ENCODE data around the gene POLR1A. TPM values are rescaled to one million over a fixed set of nuclear protein-coding genes. Genes with fewer than 3 reads are reported as not detected.
A peak's percentile ranks its signal among the peaks of the same experiment; 100 is the strongest.

POLR1A gene
- total RNA-seq, 5 donors from 2014 or later (not counting 1 experiment from before 2014, with no cell fraction given) = 22.0 to 28.7 (median 25.7) TPM

- Histone ChIP-seq H3K27me3 (replicated peaks in 1 of 2; ENCODE audit: control insufficient read depth in 2 of 2, extremely low read depth in 1 of 2, insufficient read depth in 2 of 2, low read length in 1 of 2) (no peaks in the 10 kb centered on the region), H3K36me3 (ENCODE audit: control insufficient read depth in 2 of 2, extremely low read depth in 1 of 2, insufficient read depth in 1 of 2, low read length in 1 of 2) (no peaks in the 10 kb centered on the region), H3K9me3 (no peaks in the 10 kb centered on the region), H3K4me3 (ENCODE audit: control insufficient read depth in 1 of 2, extremely low read depth in 1 of 2, low read length in 1 of 2) (peak overlapping the region in 1 of 2 donors; percentile 8), H3K4me1 (ENCODE audit: control insufficient read depth in 1 of 2, extremely low read depth in 1 of 2, insufficient read depth in 2 of 2, low read length in 2 of 2) (peaks cover 35 to 78% of the 10 kb centered on the region in 2 experiments), H3K27ac (ENCODE audit: low read length) (peak overlapping the region; percentile 71)
- ChIA-PET POLR2A (no interaction called here), CTCF (interaction anchor here in 1 of 2 donors (0.6 kb wide), 1 partner anchor 183 kb away, joined by 4 read pairs; no protein-coding TSS in a partner anchor)
- ATAC-seq (replicated peaks in 1 of 4) (peak in 1 of 4 experiments; percentile 35), DNase-seq (peak in 3 of 35 experiments; percentile 12 to 25 (median 17))
- Mint-ChIP-seq H3K4me3 (peak overlapping the region in 2 of 3 donors; percentile 17 to 42), H3K27ac (peak overlapping the region; percentile 92 to 96), H3K4me1 (peaks cover 50 to 76% (median 60%) of the 10 kb centered on the region in 3 donors), H3K27me3 (no peaks in the 10 kb centered on the region), H3K36me3 (no peaks in the 10 kb centered on the region), H3K9me3 (peaks cover 0 to 3% (median 3%) of the 10 kb centered on the region in 3 donors)
- 95% methylated on average over 4 of the region's 18 CpGs for WGBS (ENCODE audit: insufficient coverage)
Measured at GRCh38 chr2:85998071-85998991, 107.4 kb downstream of the POLR1A start.

- H3K27me3 ChIP-seq (replicated peaks in 1 of 2; ENCODE audit: control insufficient read depth in 2 of 2, extremely low read depth in 1 of 2, insufficient read depth in 2 of 2, low read length in 1 of 2) = no peaks in the 10 kb centered on the region
- Mint-ChIP-seq H3K27ac (peak overlapping the region in 1 of 2 donors; percentile 66), H3K4me1 (peaks cover 50 to 80% (median 60%) of the 10 kb centered on the region in 3 donors), H3K27me3 (no peaks in the 10 kb centered on the region), H3K9me3 (peaks cover 0 to 3% (median 3%) of the 10 kb centered on the region in 3 donors), H3K4me3 (no peak overlapping the region), H3K36me3 (no peaks in the 10 kb centered on the region)
- POLR2A ChIA-PET = no interaction called here
- WGBS (ENCODE audit: insufficient coverage) = 100% methylated on average over 2 of the region's 7 CpGs
- peaks cover 35 to 80% of the 10 kb centered on the region in 2 experiments for H3K4me1 ChIP-seq (ENCODE audit: control insufficient read depth in 1 of 2, extremely low read depth in 1 of 2, insufficient read depth in 2 of 2, low read length in 2 of 2)
- no peak overlapping the region for H3K27ac ChIP-seq (ENCODE audit: low read length)
- DNase-seq (no peak), ATAC-seq (replicated peaks in 1 of 4) (no peak)
- H3K4me3 ChIP-seq (ENCODE audit: control insufficient read depth in 1 of 2, extremely low read depth in 1 of 2, low read length in 1 of 2) = no peak overlapping the region
- no peaks in the 10 kb centered on the region for H3K9me3 ChIP-seq
- CTCF ChIA-PET = interaction anchor here in 1 of 2 donors (0.6 kb wide), 1 partner anchor 12 kb away, joined by 5 read pairs; no protein-coding TSS in a partner anchor
- H3K36me3 ChIP-seq (ENCODE audit: control insufficient read depth in 2 of 2, extremely low read depth in 1 of 2, insufficient read depth in 1 of 2, low read length in 1 of 2) = no peaks in the 10 kb centered on the region
Measured at GRCh38 chr2:85997017-85997970, 108.4 kb downstream of the POLR1A start.

- H3K27me3 Mint-ChIP-seq = no peaks in the 10 kb centered on the region
- H3K27ac Mint-ChIP-seq = no peak overlapping the region
- peaks cover 0 to 3% (median 3%) of the 10 kb centered on the region in 3 donors for H3K9me3 Mint-ChIP-seq
- no peaks in the 10 kb centered on the region for H3K27me3 ChIP-seq (replicated peaks in 1 of 2; ENCODE audit: control insufficient read depth in 2 of 2, extremely low read depth in 1 of 2, insufficient read depth in 2 of 2, low read length in 1 of 2)
- no peaks in the 10 kb centered on the region for H3K9me3 ChIP-seq
- no peaks in the 10 kb centered on the region for H3K36me3 ChIP-seq (ENCODE audit: control insufficient read depth in 2 of 2, extremely low read depth in 1 of 2, insufficient read depth in 1 of 2, low read length in 1 of 2)
- 100% methylated on average over 1 of the region's 2 CpGs for WGBS (ENCODE audit: insufficient coverage)
- H3K4me3 Mint-ChIP-seq = no peak overlapping the region
- CTCF ChIA-PET = interaction anchor here in 1 of 2 donors (0.6 kb wide), 1 partner anchor 11 kb away, joined by 5 read pairs; no protein-coding TSS in a partner anchor
- POLR2A ChIA-PET = no interaction called here
- DNase-seq (no peak), ATAC-seq (replicated peaks in 1 of 4) (no peak)
- peaks cover 50 to 78% (median 60%) of the 10 kb centered on the region in 3 donors for H3K4me1 Mint-ChIP-seq
- H3K27ac ChIP-seq (ENCODE audit: low read length) = no peak overlapping the region
- H3K4me3 ChIP-seq (ENCODE audit: control insufficient read depth in 1 of 2, extremely low read depth in 1 of 2, low read length in 1 of 2) = no peak overlapping the region
- H3K4me1 ChIP-seq (ENCODE audit: control insufficient read depth in 1 of 2, extremely low read depth in 1 of 2, insufficient read depth in 2 of 2, low read length in 2 of 2) = peaks cover 35 to 80% of the 10 kb centered on the region in 2 experiments
- H3K36me3 Mint-ChIP-seq = no peaks in the 10 kb centered on the region
Measured at GRCh38 chr2:85996591-85996990, 109.1 kb downstream of the POLR1A start.

GRCh38 chr2:85995648-85996529, 109.8 kb downstream of the POLR1A start:
- Histone ChIP-seq H3K27me3 (replicated peaks in 1 of 2; ENCODE audit: control insufficient read depth in 2 of 2, extremely low read depth in 1 of 2, insufficient read depth in 2 of 2, low read length in 1 of 2) (no peaks in the 10 kb centered on the region), H3K4me3 (ENCODE audit: control insufficient read depth in 1 of 2, extremely low read depth in 1 of 2, low read length in 1 of 2) (no peak overlapping the region), H3K4me1 (ENCODE audit: control insufficient read depth in 1 of 2, extremely low read depth in 1 of 2, insufficient read depth in 2 of 2, low read length in 2 of 2) (peaks cover 29 to 74% of the 10 kb centered on the region in 2 experiments), H3K27ac (ENCODE audit: low read length) (no peak overlapping the region), H3K36me3 (ENCODE audit: control insufficient read depth in 2 of 2, extremely low read depth in 1 of 2, insufficient read depth in 1 of 2, low read length in 1 of 2) (no peaks in the 10 kb centered on the region), H3K9me3 (no peaks in the 10 kb centered on the region)
- WGBS (ENCODE audit: insufficient coverage) = 100% methylated on average over 3 of the region's 9 CpGs
- peaks cover 0 to 3% (median 3%) of the 10 kb centered on the region in 3 donors for H3K9me3 Mint-ChIP-seq
- ATAC-seq (replicated peaks in 1 of 4) = no peak
- H3K27ac Mint-ChIP-seq = peak overlapping the region; percentile 39 to 43
- H3K36me3 Mint-ChIP-seq = no peaks in the 10 kb centered on the region
- H3K27me3 Mint-ChIP-seq = no peaks in the 10 kb centered on the region
- ChIA-PET POLR2A (no interaction called here), CTCF (interaction anchor here in 1 of 2 donors (0.6 kb wide), 1 partner anchor 11 kb away, joined by 5 read pairs; no protein-coding TSS in a partner anchor)
- H3K4me1 Mint-ChIP-seq = peaks cover 47 to 71% (median 56%) of the 10 kb centered on the region in 3 donors
- DNase-seq = no peak
- no peak overlapping the region for H3K4me3 Mint-ChIP-seq

GRCh38 chr2:85994897-85995647, 110.6 kb downstream of the POLR1A start:
- peaks cover 0 to under 1% (median under 1%) of the 10 kb centered on the region in 3 donors for H3K9me3 Mint-ChIP-seq
- H3K27ac Mint-ChIP-seq = peak overlapping the region; percentile 39 to 43
- H3K4me1 Mint-ChIP-seq = peaks cover 39 to 63% (median 48%) of the 10 kb centered on the region in 3 donors

More at GRCh38 chr2:85994897-85995647, 110.6 kb downstream of the POLR1A start:
- POLR2A ChIA-PET = interaction anchor here in 1 of 2 donors (0.7 to 0.8 kb wide), 2 partner anchors 85 to 131 kb away, joined by 3 to 7 read pairs; no protein-coding TSS in a partner anchor
- Mint-ChIP-seq H3K36me3 (no peaks in the 10 kb centered on the region), H3K27me3 (no peaks in the 10 kb centered on the region), H3K4me3 (no peak overlapping the region)
- Histone ChIP-seq H3K4me1 (ENCODE audit: control insufficient read depth in 1 of 2, extremely low read depth in 1 of 2, insufficient read depth in 2 of 2, low read length in 2 of 2) (peaks cover 26 to 67% of the 10 kb centered on the region in 2 experiments), H3K9me3 (no peaks in the 10 kb centered on the region), H3K4me3 (ENCODE audit: control insufficient read depth in 1 of 2, extremely low read depth in 1 of 2, low read length in 1 of 2) (no peak overlapping the region), H3K36me3 (ENCODE audit: control insufficient read depth in 2 of 2, extremely low read depth in 1 of 2, insufficient read depth in 1 of 2, low read length in 1 of 2) (no peaks in the 10 kb centered on the region), H3K27me3 (replicated peaks in 1 of 2; ENCODE audit: control insufficient read depth in 2 of 2, extremely low read depth in 1 of 2, insufficient read depth in 2 of 2, low read length in 1 of 2) (no peaks in the 10 kb centered on the region), H3K27ac (ENCODE audit: low read length) (peak overlapping the region; percentile 62)
- 77% methylated on average over 6 of the region's 8 CpGs for WGBS (ENCODE audit: insufficient coverage)
- CTCF ChIA-PET = no interaction called here
- DNase-seq (no peak), ATAC-seq (replicated peaks in 1 of 4) (no peak)

Data from T-cell (primary cell).